DOHH2 (cell line): Measurements from ENCODE around the gene OSCAR.

Source experiments
- CTCF ChIP-seq: fragments of 200-600 bp; sonication (generic); IDR thresholded peaks from one replicate; pipeline ENCODE4 v1.5.1; 2014; ENCODE audit warnings: antibody characterized with exemption, mild to moderate bottlenecking, low read depth, low read length; ENCODE audit not compliant: poor library complexity, severe bottlenecking
- EZH2phosphoT487 ChIP-seq: fragments of 200-600 bp; sonication (generic); IDR thresholded peaks from 2 replicates; pipeline ENCODE4 v1.6.1; 2017; ENCODE audit warnings: borderline replicate concordance, mild to moderate bottlenecking, antibody characterized with exemption, low read length, moderate library complexity, mixed read lengths

GRCh38 chr19:54073829-54074228, 26.8 kb downstream of the OSCAR start:
- no peak for TF ChIP-seq EZH2phosphoT487
- TF ChIP-seq CTCF = no peak
